ENCODE measurements around the gene CSNK1D.

The CSNK1D gene

DNA sequence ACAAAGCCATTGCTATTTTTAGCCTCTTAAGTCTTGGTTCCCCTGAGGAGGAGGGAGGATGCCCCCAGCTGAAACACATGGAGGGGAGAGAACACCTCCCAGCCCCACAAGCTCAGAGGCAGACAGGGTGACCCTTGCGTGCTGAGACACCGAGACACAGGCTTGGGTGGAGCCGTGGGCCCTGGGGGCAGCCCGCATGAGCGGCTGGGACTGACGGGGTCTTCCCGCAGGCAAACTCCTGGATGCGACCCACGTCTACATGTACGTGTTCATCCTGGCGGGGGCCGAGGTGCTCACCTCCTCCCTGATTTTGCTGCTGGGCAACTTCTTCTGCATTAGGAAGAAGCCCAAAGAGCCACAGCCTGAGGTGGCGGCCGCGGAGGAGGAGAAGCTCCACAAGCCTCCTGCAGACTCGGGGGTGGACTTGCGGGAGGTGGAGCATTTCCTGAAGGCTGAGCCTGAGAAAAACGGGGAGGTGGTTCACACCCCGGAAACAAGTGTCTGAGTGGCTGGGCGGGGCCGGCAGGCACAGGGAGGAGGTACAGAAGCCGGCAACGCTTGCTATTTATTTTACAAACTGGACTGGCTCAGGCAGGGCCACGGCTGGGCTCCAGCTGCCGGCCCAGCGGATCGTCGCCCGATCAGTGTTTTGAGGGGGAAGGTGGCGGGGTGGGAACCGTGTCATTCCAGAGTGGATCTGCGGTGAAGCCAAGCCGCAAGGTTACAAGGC is 34.9 kb downstream of the CSNK1D start:
- no peak for DNase-seq

GRCh38 chr17:82237746-82238471 is 35.6 kb downstream of the CSNK1D start:
- no peak for DNase-seq

DNA sequence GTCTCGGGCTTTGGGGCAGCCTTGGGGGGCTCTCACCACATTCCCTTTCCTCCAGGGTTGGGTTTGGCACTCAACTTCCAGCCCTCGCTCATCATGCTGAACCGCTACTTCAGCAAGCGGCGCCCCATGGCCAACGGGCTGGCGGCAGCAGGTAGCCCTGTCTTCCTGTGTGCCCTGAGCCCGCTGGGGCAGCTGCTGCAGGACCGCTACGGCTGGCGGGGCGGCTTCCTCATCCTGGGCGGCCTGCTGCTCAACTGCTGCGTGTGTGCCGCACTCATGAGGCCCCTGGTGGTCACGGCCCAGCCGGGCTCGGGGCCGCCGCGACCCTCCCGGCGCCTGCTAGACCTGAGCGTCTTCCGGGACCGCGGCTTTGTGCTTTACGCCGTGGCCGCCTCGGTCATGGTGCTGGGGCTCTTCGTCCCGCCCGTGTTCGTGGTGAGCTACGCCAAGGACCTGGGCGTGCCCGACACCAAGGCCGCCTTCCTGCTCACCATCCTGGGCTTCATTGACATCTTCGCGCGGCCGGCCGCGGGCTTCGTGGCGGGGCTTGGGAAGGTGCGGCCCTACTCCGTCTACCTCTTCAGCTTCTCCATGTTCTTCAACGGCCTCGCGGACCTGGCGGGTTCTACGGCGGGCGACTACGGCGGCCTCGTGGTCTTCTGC is 36.3 kb downstream of the CSNK1D start:
- DNase-seq = no peak

DNA sequence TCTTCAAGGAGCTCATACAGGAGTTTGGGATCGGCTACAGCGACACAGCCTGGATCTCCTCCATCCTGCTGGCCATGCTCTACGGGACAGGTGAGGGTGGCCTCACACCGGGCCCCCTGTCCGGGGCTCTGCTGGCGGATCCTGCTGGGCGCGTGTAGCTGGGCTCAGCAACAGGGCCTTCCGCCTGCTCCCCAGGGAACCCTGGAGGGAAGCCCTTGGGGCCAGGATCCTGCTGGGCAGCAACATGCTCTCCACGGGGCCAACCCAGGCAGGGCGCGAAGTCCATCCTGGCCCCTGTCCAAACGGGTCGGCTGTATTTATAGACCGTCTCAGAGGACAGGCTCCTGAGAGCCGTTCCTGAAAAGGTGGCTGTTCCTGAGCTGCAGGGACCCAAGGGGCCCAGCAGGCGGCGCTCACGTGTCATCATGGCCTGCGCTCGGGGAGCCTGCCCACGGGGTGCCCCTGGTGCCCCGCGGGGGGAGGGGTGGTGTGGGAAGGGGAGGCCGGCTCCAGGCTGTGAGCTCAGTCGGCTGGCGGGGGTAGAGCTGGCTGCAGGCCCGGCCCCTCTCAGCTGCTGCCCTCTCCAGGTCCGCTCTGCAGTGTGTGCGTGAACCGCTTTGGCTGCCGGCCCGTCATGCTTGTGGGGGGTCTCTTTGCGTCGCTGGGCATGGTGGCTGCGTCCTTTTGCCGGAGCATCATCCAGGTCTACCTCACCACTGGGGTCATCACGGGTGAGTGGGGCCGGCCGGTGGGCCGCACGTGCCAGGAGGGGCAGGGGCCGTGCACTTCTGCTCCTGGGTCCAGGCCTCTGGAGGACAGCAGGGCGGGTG is 37.1 kb downstream of the CSNK1D start:
- DNase-seq = peak; percentile 95

- peak; percentile 63 for DNase-seq
These were observed 37.7 kb downstream of the CSNK1D start for GRCh38 chr17:82235775-82236141.

GRCh38 chr17:82235056-82235774 is 38.3 kb downstream of the CSNK1D start:
- no peak for DNase-seq

GRCh38 chr17:82234211-82235055 is 39.1 kb downstream of the CSNK1D start:
- peak; percentile 49 for DNase-seq

DNA sequence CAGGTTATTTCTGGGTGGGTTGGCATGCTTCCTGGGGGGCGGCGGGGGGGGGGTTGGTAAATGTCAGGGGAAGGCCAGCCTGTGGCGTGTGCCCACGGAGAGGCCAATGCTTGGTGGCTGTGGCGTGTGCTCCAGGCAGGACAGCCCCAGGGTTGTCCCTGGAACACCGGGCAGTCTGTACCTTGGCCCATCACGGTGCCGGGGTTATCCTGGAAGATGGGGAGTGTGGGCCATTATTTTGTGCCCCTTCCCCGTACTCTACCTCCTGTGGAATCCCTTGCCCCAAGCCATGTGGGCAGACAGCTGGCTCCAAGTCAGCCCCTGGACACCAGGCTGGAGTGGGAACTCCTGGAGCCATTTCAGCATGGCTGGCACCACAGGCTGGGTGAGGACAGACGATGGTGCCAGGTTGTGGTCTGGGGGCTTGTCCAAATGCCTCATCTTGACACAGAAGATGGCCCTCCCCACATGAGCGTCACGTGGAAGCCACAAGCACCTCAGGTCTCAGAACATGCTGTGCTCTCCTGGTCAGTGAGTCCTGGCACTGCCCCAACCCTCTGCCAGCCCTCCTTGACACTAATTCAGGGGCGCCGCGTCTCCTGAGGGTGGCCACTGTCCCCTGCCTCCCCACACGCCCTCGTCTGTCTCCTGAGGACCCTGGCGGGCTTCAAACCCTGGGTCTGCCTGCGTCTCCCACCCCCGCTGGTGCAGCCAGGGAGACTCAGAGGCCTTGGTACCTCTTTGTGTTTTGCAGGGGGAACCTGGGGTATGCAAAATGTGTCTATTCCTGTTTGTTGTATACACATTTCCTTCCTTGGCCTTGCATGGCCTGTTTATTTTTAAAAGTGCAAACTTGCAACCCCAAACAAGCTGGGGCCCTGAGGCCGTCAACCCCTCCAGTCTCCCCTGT is 40.4 kb downstream of the CSNK1D start:
- DNase-seq = no peak

DNA sequence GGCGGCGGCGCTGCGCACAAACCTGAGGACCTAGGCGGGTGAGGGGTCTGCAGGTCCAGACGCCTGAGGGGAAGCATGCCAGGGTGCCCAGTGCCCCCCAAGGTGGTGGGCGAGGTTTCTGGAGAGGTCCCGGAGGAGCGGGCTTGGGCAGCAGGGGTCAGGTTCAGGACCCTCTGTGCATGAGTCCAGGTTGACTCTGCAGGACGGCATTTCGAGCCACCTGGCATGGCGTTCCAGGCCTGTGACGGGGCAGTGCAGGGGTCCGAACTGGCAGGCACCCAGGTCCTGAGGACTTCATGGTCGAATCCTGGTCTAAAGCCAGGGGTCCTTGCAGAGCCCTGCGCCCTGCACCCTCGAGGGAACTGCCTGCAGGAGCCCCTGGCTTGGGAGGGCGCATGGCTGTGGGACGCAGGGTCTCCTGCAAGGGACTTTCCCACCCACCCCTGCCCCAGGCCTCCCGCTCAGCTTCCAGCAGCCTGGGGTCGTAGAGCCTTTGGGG is 41.1 kb downstream of the CSNK1D start:
- no peak for DNase-seq

DNA sequence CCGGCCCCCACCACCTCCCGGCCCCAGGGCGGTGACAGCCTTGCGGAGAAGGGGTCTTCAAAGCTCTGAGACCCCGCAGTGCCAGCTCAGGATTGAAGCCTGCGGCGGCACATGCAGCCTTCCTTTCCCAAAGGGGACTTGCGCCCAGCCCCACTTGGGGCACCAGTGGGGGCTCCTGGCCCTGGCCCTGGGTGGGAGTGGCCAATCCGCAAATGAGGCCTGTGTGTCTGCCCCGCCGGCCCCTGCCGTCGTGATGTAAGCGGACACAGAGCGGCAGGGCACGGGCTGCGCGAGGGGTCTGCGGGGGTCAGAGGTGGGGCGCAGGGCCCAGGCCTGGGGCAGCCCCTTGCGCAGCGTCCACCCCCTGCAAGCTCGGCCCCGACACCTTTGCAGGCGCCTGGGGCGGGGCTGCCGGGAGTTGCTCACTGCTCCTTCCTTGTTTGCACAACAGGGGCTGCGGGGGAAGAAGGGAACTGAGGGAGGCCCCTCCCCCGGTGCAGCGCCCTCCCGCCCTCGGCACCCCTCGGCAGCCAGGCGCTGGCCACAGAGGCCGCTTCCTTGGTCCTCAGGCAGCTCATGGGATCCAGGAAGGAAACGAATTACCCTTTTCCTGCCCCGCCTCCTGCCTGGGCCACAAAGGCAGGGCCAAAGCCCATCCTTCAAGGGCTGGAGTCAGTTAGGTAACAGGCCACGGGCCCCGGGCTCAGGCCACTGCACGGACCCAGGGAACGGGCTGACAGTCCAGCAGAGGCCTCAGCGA is 41.8 kb downstream of the CSNK1D start:
- peak; percentile 49 for DNase-seq

GRCh38 chr17:82231312-82231561 is 42.3 kb downstream of the CSNK1D start:
- no peak for DNase-seq

- DNase-seq = peak; percentile 50
These were observed 42.7 kb downstream of the CSNK1D start for GRCh38 chr17:82230609-82231311.

GRCh38 chr17:82229698-82230608 is 43.5 kb downstream of the CSNK1D start:
- no peak for DNase-seq

DNA sequence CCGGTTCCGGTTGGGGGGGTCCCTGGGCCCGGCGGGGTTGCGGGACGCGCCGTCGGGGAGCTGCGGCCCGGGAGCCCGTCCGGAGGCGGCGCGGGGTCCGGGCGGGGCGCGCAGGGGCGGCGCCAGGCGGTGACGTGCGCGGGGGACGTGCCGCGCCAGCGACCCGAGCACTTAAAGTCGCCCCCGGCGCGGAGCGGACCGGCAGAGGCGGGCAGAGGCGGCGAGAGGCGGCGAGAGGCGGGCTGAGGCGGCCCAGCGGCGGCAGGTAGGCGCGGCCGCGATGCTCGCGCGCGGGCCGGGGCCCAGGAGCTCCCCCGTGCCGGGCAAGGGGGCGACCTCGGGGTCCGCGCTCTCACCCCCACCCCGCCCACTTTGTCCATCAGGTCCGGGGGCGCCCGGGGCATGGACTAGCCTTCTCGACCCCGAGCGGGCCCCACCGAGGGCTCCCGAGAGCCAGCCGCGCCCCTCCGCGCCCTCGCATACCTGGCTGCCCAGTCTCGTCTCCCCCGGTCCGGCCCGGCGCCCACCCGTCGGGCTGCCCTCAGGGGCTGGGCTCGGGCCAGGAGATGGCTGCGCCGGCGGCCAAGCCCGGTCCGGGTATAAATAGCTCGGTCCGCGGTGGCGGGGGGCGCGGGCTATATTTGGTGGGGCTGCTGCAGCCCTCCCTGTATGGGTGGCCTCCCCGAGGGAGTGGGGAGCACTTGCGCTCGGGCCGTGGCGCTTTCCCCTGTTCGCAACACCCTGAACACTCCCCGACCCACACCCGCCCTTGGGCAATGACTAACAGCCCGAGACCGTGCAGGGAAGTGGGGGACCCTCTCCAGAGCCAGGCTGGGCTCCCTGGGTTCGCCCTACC is 44.4 kb downstream of the CSNK1D start, which contains the start of gene SLC16A3:
TSS of gene SLC16A3 (plus strand) at position 201 of the 856 bp plus-strand sequence. CDS start 6,967 bp downstream, outside the sequence.
- DNase-seq = peak; percentile 64

DNA sequence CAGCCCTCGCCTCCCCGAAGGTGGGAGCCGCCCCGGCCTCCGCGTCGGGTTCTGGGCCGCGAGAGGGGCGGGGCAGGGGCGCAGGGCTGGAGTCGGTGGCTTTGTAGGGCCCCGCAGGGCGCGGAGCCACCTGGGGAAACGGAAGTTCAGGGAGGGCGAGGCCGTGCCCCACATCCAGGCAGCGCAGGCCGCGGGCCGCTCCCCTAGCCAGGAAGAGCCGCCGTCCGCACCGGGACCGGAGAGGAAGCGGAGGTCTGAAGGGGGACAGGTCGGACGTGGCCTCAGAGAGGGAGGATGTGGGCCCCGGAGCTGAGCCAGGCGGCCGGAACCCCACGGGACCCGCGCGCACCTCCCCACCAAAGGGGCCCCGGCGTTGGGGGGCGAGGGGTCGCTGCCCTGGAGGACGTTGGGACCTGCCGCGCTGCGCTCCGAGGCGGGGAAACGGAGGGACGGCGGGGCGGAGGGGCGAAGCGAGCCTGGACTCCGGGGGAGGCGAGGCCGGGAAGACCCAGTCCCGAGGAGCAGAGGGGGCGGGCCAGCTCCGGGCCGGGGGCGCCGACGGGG is 45.1 kb downstream of the CSNK1D start:
- no peak for DNase-seq

DNA sequence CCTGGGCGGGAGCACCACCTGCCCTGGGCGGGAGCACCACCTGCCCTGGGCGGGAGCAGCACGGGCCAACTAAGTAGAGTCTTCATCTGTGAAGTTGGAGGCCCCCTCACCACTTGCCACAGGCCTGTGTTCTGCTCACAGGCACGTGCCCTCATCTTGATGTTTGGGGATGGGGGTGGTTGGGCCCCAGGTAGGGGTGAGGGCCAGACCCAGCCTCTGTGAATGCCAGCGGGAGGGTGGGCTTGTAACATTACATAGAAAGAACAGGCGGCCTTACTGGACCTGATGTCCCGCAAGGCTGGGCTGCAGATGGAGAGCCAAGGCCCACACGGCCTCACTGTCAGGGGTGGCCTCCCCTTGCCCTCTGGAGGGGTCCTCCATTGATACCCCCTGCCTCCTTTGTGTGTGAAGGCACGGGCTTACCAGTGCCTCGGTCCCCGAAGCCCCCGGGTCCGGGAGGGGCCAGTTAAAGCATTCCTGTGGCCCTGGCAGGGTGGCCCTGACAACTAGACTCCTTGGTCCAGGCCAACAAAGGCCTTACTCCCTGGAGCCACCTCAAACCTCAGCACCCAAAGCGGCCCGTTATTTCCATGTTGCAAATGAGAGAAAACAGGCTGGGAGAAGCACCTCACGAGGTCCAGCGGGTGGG is 45.7 kb downstream of the CSNK1D start:
- DNase-seq = no peak

Data from NCI-H345 (cell line).